Thyroid gland (tissue), 4 donors: ENCODE results near the gene SLC35D1. TPM values are rescaled to one million over a fixed set of nuclear protein-coding genes. Genes with fewer than 3 reads are reported as not detected.
"Not testable (repeated sequence)": the region's sequence is repeated elsewhere in the genome, so short reads cannot be mapped to it uniquely, and the experiment has no call there.

Source experiments
- DNase-seq, 2 donors: peaks; one replicate each; pipeline ENCODE4 v3.0.0-alpha.2; 2019
- H3K27ac ChIP-seq, 3 donors: fragments of 200-600 bp; sonication (generic); 1 replicate in 2 of 3; 2 replicates in 1 of 3; pipeline ENCODE4 v1.5.1; 2016 to 2019; ENCODE audit warnings: mild to moderate bottlenecking in 1 of 3, moderate library complexity in 1 of 3
- H3K27me3 ChIP-seq: fragments of 200-600 bp; sonication (generic); one replicate; pipeline ENCODE4 v1.5.1; 2019
- H3K36me3 ChIP-seq, 2 donors: fragments of 200-600 bp; sonication (generic); one replicate each; pipeline ENCODE4 v1.5.1; 2016 to 2019
- H3K4me1 ChIP-seq, 2 donors: fragments of 200-600 bp; sonication (generic); one replicate each; pipeline ENCODE4 v1.5.1; 2017 to 2019
- H3K4me3 ChIP-seq, 3 donors: fragments of 200-600 bp; sonication (generic); replicated peaks in 1 of 3; 1 replicate in 2 of 3; 2 replicates in 1 of 3; pipeline ENCODE4 v1.5.1; 2016; ENCODE audit warnings: mild to moderate bottlenecking in 1 of 3
- H3K9me3 ChIP-seq: fragments of 200-600 bp; sonication (generic); one replicate; pipeline ENCODE4 v1.5.1; 2017
- CTCF ChIP-seq, 6 experiments: fragments of 200-600 bp in 3 of 6; fragments of 450-650 bp in 3 of 6; sonication (generic) in 3 of 6; IDR thresholded peaks; one replicate each; pipeline ENCODE4 v1.5.1; 2016 to 2019; ENCODE audit warnings: antibody characterized with exemption in 6 of 6, mild to moderate bottlenecking in 2 of 6, inconsistent platforms in 1 of 6, moderate library complexity in 1 of 6
- POLR2A ChIP-seq, 2 donors: fragments of 450-650 bp; IDR thresholded peaks; one replicate each; pipeline ENCODE4 v1.6.1; 2017; ENCODE audit warnings: antibody characterized with exemption in 2 of 2, mild to moderate bottlenecking in 2 of 2, moderate library complexity in 1 of 2
- WGBS, 2 donors: methylation state at CpG; one replicate each; pipeline ENCODE4 v1.1.5; 2017; 5-methylcytosine and 5-hydroxymethylcytosine counted together
- intact Hi-C: fragments of 100-400 bp; cut with DNase I; formaldehyde crosslinking; loops from one replicate; pipeline ENCODE4 v1.15.1; 2023
- total RNA-seq, 4 donors: library from RNA; depleted of rRNA; stranded (reverse); fragments of >200 nt; gene quantifications; one replicate each; pipeline ENCODE4 v1.2.3, GENCODE V29; 2016

SLC35D1 gene
- total RNA-seq, 4 donors from 2014 or later, result 15.3 to 22.7 (median 17.0) TPM

- no peaks in the 10 kb centered on the region for H3K27me3 ChIP-seq
- WGBS, 2 donors, result 100% methylated on average over 1 of the region's 1 CpG
- no peak for DNase-seq
- no peaks in the 10 kb centered on the region for H3K4me1 ChIP-seq
- H3K4me3 ChIP-seq, result no peak overlapping the region
- intact Hi-C loops, result no loop called here
- no peak for TF ChIP-seq CTCF (IDR thresholded peaks at IDR 0.05)
- TF ChIP-seq POLR2A (IDR thresholded peaks at IDR 0.05), result no peak
- no peaks in the 10 kb centered on the region for H3K9me3 ChIP-seq
- no peaks in the 10 kb centered on the region for H3K36me3 ChIP-seq
- H3K27ac ChIP-seq, result no peak overlapping the region
These were observed 23.6 kb upstream of the SLC35D1 start for GRCh38 chr1:67077593-67077992.

- no peak for DNase-seq
- intact Hi-C loops, result no loop called here
- H3K27me3 ChIP-seq, result no peaks in the 10 kb centered on the region
- H3K9me3 ChIP-seq, result no peaks in the 10 kb centered on the region
- TF ChIP-seq CTCF (IDR thresholded peaks at IDR 0.05), result no peak
- no peak for TF ChIP-seq POLR2A (IDR thresholded peaks at IDR 0.05)
- H3K4me1 ChIP-seq, result no peaks in the 10 kb centered on the region
- 92 to 93% methylated on average over 1 of the region's 1 CpG for WGBS, 2 donors
- H3K36me3 ChIP-seq, result no peaks in the 10 kb centered on the region
- H3K27ac ChIP-seq, result no peak overlapping the region
- H3K4me3 ChIP-seq, result no peak overlapping the region
These were observed 18.8 kb upstream of the SLC35D1 start for GRCh38 chr1:67072749-67073148.

- H3K27ac ChIP-seq, H3K36me3 ChIP-seq, H3K4me3 ChIP-seq, H3K9me3 ChIP-seq, H3K4me1 ChIP-seq, DNase-seq, intact Hi-C loops, H3K27me3 ChIP-seq: not testable (repeated sequence)
- 46 to 77% methylated on average over 2 of the region's 3 CpGs for WGBS, 2 donors
These were observed 13.7 kb upstream of the SLC35D1 start for GRCh38 chr1:67067655-67068054.

GRCh38 chr1:67062412-67062811 lies 8.5 kb upstream of the SLC35D1 start:
- TF ChIP-seq POLR2A (IDR thresholded peaks at IDR 0.05) (no peak), CTCF (IDR thresholded peaks at IDR 0.05) (no peak)
- no peaks in the 10 kb centered on the region for H3K9me3 ChIP-seq
- no peak for DNase-seq
- no peak overlapping the region for H3K27ac ChIP-seq
- intact Hi-C loops, result no loop called here
- H3K4me3 ChIP-seq, result no peak overlapping the region
- no peaks in the 10 kb centered on the region for H3K27me3 ChIP-seq
- no peaks in the 10 kb centered on the region for H3K36me3 ChIP-seq
- WGBS, 2 donors, result 97 to 98% methylated on average over 1 of the region's 1 CpG
- H3K4me1 ChIP-seq, result no peaks in the 10 kb centered on the region

GRCh38 chr1:67061266-67061665 lies 7.3 kb upstream of the SLC35D1 start:
- 91 to 100% methylated on average over 2 of the region's 2 CpGs for WGBS, 2 donors
- Histone ChIP-seq H3K4me3 (no peak overlapping the region), H3K9me3 (no peaks in the 10 kb centered on the region), H3K36me3 (no peaks in the 10 kb centered on the region), H3K27ac (no peak overlapping the region), H3K27me3 (no peaks in the 10 kb centered on the region), H3K4me1 (no peaks in the 10 kb centered on the region)
- intact Hi-C loops, result no loop called here
- TF ChIP-seq CTCF (IDR thresholded peaks at IDR 0.05) (no peak), POLR2A (IDR thresholded peaks at IDR 0.05) (no peak)
- no peak for DNase-seq

GRCh38 chr1:67060811-67061218 lies 6.9 kb upstream of the SLC35D1 start:
- H3K9me3 ChIP-seq, result no peaks in the 10 kb centered on the region
- intact Hi-C loops, result no loop called here
- no peak overlapping the region for H3K27ac ChIP-seq
- no peak overlapping the region for H3K4me3 ChIP-seq
- H3K36me3 ChIP-seq, result no peaks in the 10 kb centered on the region
- no peaks in the 10 kb centered on the region for H3K4me1 ChIP-seq
- 89 to 90% methylated on average over 2 of the region's 2 CpGs for WGBS, 2 donors
- no peak for DNase-seq
- TF ChIP-seq POLR2A (IDR thresholded peaks at IDR 0.05), result no peak
- TF ChIP-seq CTCF (IDR thresholded peaks at IDR 0.05), result no peak
- H3K27me3 ChIP-seq, result no peaks in the 10 kb centered on the region
